SK-N-SH treated with all-trans-retinoic acid at 6 μM for 48 hours (cell line): ENCODE results near the gene CHST14.

Source experiments
- ARNTL ChIP-seq: fragments of 450-650 bp; formaldehyde crosslinking; IDR thresholded peaks from 2 replicates; pipeline ENCODE4 v1.5.0; 2020; ENCODE audit warnings: low read depth, mild to moderate bottlenecking, moderate library complexity, borderline replicate concordance
- CSDC2 ChIP-seq: fragments of 250-450 bp; sonication (Bioruptor Pico); IDR thresholded peaks from 2 replicates; pipeline ENCODE4 v1.5.0; 2020; ENCODE audit warnings: mild to moderate bottlenecking, moderate library complexity
- OSR1 ChIP-seq: fragments of 250-450 bp; sonication (Bioruptor Pico); IDR thresholded peaks from 2 replicates; pipeline ENCODE4 v1.8.0; 2022; ENCODE audit warnings: moderate library complexity, mild to moderate bottlenecking, inconsistent platforms
- RARB ChIP-seq: fragments of 250-450 bp; sonication (Bioruptor Pico); IDR thresholded peaks from 2 replicates; pipeline ENCODE4 v1.8.0; 2021; ENCODE audit warnings: mild to moderate bottlenecking, moderate library complexity
- SNAI2 ChIP-seq: fragments of 250-450 bp; sonication (Bioruptor Pico); IDR thresholded peaks from 2 replicates; pipeline ENCODE4 v1.5.0; 2020; ENCODE audit warnings: mild to moderate bottlenecking, moderate library complexity
- ZC3H10 ChIP-seq: fragments of 250-450 bp; sonication (Bioruptor Pico); IDR thresholded peaks from 2 replicates; pipeline ENCODE4 v1.5.1; 2021; ENCODE audit warnings: mild to moderate bottlenecking, moderate library complexity
- ZFP3 ChIP-seq: fragments of 250-450 bp; sonication (Bioruptor Pico); IDR thresholded peaks from 2 replicates; pipeline ENCODE4 v1.5.0; 2020; ENCODE audit warnings: mild to moderate bottlenecking, moderate library complexity
- ZFP30 ChIP-seq: fragments of 450-650 bp; formaldehyde crosslinking; IDR thresholded peaks from 2 replicates; pipeline ENCODE4 v1.5.0; 2022; ENCODE audit warnings: mild to moderate bottlenecking, moderate library complexity
- ZNF565 ChIP-seq: fragments of 450-650 bp; formaldehyde crosslinking; conservative IDR thresholded peaks from 2 replicates; pipeline ENCODE4 v1.5.0; 2020; ENCODE audit warnings: low read depth, mild to moderate bottlenecking, moderate library complexity
- ZNF70 ChIP-seq: fragments of 450-650 bp; formaldehyde crosslinking; IDR thresholded peaks from 2 replicates; pipeline ENCODE4 v1.5.0; 2020; ENCODE audit warnings: mild to moderate bottlenecking, moderate library complexity
- ZNF8 ChIP-seq: fragments of 450-650 bp; formaldehyde crosslinking; IDR thresholded peaks from 2 replicates; pipeline ENCODE4 v1.5.0; 2020; ENCODE audit warnings: mild to moderate bottlenecking, moderate library complexity

DNA sequence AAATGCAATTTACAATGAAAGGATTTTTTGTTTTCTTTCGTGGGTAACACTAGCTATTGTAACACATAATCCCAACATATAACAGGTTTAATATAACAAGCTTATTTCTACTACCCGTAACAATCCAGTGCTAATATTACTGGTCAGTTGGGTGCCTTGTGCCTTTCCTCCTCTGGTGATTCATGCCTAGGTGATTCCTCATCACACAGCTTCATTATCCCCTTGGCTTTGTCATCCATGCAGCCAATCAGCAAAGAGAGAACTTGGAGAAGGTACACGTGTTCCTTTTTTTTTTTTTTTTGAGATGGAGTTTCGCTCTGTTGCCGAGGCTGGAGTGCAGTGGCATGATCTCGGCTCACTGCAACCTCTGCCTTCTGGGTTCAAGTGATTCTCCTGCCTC lies 30.7 kb downstream of the CHST14 start:
- TF ChIP-seq ZFP3, result no peak
- TF ChIP-seq ZFP30 (CRISPR knock-in tag), result no peak
- TF ChIP-seq ZNF70, result no peak
- no peak for TF ChIP-seq CSDC2 (CRISPR knock-in tag)
- no peak for TF ChIP-seq RARB (CRISPR knock-in tag)
- TF ChIP-seq ARNTL, result no peak
- TF ChIP-seq ZC3H10 (CRISPR knock-in tag), result no peak
- no peak for TF ChIP-seq OSR1 (CRISPR knock-in tag)
- no peak for TF ChIP-seq SNAI2 (CRISPR knock-in tag)
- TF ChIP-seq ZNF8, result no peak
- TF ChIP-seq ZNF565, result no peak
